Glutamatergic neuron (in vitro differentiated cells): ENCODE results near the gene RHBDF2. TPM values are rescaled to one million over a fixed set of nuclear protein-coding genes. Genes with fewer than 3 reads are reported as not detected.
"Not testable (repeated sequence)": the region's sequence is repeated elsewhere in the genome, so short reads cannot be mapped to it uniquely, and the experiment has no call there.

Experiments
- DNase-seq: peaks from one replicate; pipeline ENCODE4 v3.0.0; 2022
- H3K27ac Mint-ChIP-seq: one replicate; pipeline ENCODE4 v1.8.0; 2020; ENCODE audit warnings: mild to moderate bottlenecking, mixed read lengths, inconsistent platforms; ENCODE audit not compliant: unreplicated experiment
- H3K27me3 Mint-ChIP-seq: one replicate; pipeline ENCODE4 v1.8.0; 2020; ENCODE audit warnings: mild to moderate bottlenecking, moderate library complexity, mixed read lengths, inconsistent platforms; ENCODE audit not compliant: unreplicated experiment
- H3K36me3 Mint-ChIP-seq: one replicate; pipeline ENCODE4 v1.8.0; 2020; ENCODE audit warnings: mild to moderate bottlenecking, mixed read lengths, inconsistent platforms; ENCODE audit not compliant: unreplicated experiment
- H3K4me1 Mint-ChIP-seq: one replicate; pipeline ENCODE4 v1.8.0; 2020; ENCODE audit warnings: mild to moderate bottlenecking, low read depth, mixed read lengths, inconsistent platforms; ENCODE audit not compliant: unreplicated experiment
- H3K4me3 Mint-ChIP-seq: one replicate; pipeline ENCODE4 v1.8.0; 2020; ENCODE audit warnings: mild to moderate bottlenecking, mixed read lengths, inconsistent platforms; ENCODE audit not compliant: unreplicated experiment
- H3K9me3 Mint-ChIP-seq: one replicate; pipeline ENCODE4 v1.8.0; 2020; ENCODE audit warnings: mild to moderate bottlenecking, moderate library complexity, mixed read lengths, inconsistent platforms; ENCODE audit not compliant: unreplicated experiment
- CTCF ChIP-seq: fragments of 200-600 bp; sonication (generic); IDR thresholded peaks from one replicate; pipeline ENCODE4 v1.5.0; 2021; ENCODE audit not compliant: partially characterized antibody, unreplicated experiment
- total RNA-seq: library from RNA; stranded (reverse); fragmentation: NEBNext Ultra II Directional; extraction: Animal tissue kit (Norgen Biotek cat#: 25700); gene quantifications from one replicate; pipeline ENCODE4 v1.2.1, GENCODE V29; 2021; ENCODE audit not compliant: unreplicated experiment

The RHBDF2 gene
- total RNA-seq, 1 donor from 2014 or later = 1.9 TPM

- Mint-ChIP-seq H3K27me3 (peaks cover 4% of the 10 kb centered on the region), H3K9me3 (peaks cover 1% of the 10 kb centered on the region), H3K4me3 (no peak overlapping the region), H3K4me1 (peaks cover 3% of the 10 kb centered on the region), H3K36me3 (no peaks in the 10 kb centered on the region), H3K27ac (no peak overlapping the region)
- no peak for TF ChIP-seq CTCF
- no peak for DNase-seq
Observed at GRCh38 chr17:76515274-76515949, 14.2 kb upstream of the RHBDF2 start.

- H3K27ac Mint-ChIP-seq, DNase-seq, H3K4me3 Mint-ChIP-seq, H3K27me3 Mint-ChIP-seq, H3K9me3 Mint-ChIP-seq, H3K4me1 Mint-ChIP-seq, H3K36me3 Mint-ChIP-seq: not testable (repeated sequence)
Observed at GRCh38 chr17:76514355-76514754, 13.1 kb upstream of the RHBDF2 start.

GRCh38 chr17:76513306-76513692, 12.1 kb upstream of the RHBDF2 start:
- H3K4me3 Mint-ChIP-seq = no peak overlapping the region
- no peak for DNase-seq
- no peaks in the 10 kb centered on the region for H3K36me3 Mint-ChIP-seq
- H3K4me1 Mint-ChIP-seq = no peaks in the 10 kb centered on the region
- no peak overlapping the region for H3K27ac Mint-ChIP-seq
- no peaks in the 10 kb centered on the region for H3K27me3 Mint-ChIP-seq
- no peak for TF ChIP-seq CTCF
- peaks cover 3% of the 10 kb centered on the region for H3K9me3 Mint-ChIP-seq

- Mint-ChIP-seq H3K4me3 (no peak overlapping the region), H3K27me3 (peaks cover 2% of the 10 kb centered on the region), H3K9me3 (peaks cover 3% of the 10 kb centered on the region), H3K4me1 (no peaks in the 10 kb centered on the region), H3K27ac (no peak overlapping the region), H3K36me3 (no peaks in the 10 kb centered on the region)
- DNase-seq = no peak
- no peak for TF ChIP-seq CTCF
Observed at GRCh38 chr17:76512366-76513305, 11.4 kb upstream of the RHBDF2 start.

- DNase-seq = no peak
- Mint-ChIP-seq H3K36me3 (no peaks in the 10 kb centered on the region), H3K4me3 (no peak overlapping the region), H3K27ac (no peak overlapping the region), H3K4me1 (no peaks in the 10 kb centered on the region), H3K27me3 (peaks cover 2% of the 10 kb centered on the region), H3K9me3 (peaks cover 3% of the 10 kb centered on the region)
- no peak for TF ChIP-seq CTCF
Observed at GRCh38 chr17:76511668-76512365, 10.6 kb upstream of the RHBDF2 start.
